Anterior cingulate cortex (tissue), 58 donors: ENCODE results near the gene MAP7D3.

ENCODE experiments used
- DNase-seq, 58 donors: peaks; one replicate each; lab custom pipeline; 2025; lab: John Stamatoyannopoulos, UW

The MAP7D3 gene

DNA sequence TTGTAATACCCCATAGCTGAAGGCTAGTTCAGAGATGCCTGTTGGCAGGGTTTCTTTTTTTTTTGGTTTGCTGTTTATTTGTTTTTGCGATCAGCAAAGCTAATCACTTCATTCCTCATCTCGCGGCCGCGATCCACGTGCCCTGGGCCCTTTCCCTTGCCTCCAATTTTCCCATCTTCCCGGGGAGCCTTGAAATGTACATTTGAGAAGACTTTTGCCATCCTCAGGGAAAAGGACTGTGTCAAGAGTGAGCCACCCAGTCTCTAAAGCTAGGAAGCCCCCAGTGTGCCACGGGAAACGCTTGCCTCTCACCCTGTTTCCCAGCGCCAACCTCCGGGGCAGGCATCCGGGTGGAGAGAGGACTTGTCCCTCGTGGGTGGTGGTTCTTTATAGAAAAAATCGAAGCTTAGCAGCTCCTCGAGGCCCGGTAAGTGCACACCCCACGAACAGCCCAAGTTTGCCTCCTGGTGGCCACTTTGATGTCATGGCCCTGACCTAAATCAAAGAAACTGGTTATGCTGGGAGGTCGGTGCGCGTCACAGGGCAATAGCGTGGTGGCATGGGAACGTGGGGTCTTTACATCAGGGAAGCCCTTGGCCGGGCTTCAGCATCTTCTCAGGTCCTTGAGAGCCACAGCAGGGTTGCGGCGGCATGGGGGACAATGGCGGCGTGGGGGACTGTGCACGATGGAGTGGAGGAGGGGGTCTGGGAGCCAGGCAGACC, 42.0 kb downstream of the MAP7D3 start:
- peak in 16 of 58 donors; percentile 1 to 18 (median 5) for DNase-seq

DNA sequence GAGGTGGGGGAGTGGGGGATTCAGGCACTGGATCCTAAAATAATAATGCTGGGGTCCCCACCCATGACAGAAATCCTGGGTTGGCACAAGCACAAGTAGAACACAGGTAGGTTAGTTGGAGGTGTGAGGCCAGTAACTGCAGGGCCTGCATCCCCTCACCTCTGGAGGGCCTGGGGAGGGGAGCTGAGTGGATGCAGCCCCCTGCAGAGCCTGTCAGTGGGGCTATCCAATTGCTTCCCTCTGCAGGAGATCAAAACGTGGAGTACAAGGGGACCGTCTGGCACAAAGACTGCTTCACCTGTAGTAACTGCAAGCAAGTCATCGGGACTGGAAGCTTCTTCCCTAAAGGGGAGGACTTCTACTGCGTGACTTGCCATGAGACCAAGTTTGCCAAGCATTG, 43.7 kb downstream of the MAP7D3 start:
- DNase-seq, result no peak

DNA sequence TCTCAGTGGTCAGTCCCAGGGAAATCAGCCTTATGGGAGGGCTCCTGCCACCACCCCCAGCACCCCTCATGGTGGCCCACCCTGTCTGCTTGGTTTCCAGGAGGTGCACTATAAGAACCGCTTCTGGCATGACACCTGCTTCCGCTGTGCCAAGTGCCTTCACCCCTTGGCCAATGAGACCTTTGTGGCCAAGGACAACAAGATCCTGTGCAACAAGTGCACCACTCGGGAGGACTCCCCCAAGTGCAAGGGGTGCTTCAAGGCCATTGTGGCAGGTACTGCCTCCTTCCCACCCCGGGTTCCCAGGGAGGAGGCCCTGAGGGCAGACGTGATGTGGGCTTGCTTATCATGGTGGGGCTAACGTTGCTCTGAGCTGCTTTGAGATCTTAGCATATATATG, 44.3 kb downstream of the MAP7D3 start:
- DNase-seq, result no peak

DNA sequence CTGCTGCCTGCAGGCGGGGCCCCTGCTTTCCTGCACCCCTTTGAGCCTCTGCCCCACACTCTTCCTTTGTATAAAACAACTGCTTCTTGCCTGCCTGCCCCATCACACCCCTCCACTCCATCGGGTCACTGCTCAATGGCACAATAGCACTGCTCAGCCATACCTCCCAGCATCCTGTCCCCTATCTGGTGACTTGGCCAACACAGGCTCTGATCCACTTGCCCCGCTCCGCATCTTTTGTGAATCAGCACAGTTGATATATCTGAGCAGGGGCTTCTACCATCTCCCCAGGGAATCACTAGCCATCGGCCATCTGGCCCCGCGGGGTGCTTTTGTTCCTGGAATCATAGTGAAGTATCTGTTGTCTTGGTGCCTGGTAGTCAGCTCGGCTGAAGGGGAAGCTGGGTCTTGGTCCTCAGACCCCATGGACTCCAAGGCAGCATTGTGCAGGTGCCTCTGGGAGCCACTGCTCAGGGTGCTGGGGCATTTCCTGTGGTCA, 45.3 kb downstream of the MAP7D3 start:
- DNase-seq, result no peak

DNA sequence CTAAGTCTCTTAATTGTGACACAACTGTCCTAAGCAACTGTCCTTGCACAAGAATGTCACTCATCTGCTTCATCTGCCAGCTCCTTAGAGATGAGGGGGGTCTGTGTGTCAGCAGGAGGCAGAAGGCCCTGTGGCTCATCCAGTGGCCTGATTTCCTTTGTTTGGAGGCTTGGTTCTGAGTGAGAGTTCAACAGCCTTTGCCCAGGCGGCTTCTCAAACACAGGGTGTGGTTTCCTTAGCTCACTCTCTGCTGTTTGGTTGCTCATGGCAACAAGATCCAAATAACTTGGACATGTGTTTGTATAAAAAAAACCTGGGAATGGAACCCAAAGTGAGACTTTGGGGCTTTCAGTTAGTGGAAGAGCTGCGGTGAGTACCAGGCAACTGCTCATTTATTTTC, 46.6 kb downstream of the MAP7D3 start:
- DNase-seq, result peak in 4 of 58 donors; percentile 1 to 16 (median 9)

DNA sequence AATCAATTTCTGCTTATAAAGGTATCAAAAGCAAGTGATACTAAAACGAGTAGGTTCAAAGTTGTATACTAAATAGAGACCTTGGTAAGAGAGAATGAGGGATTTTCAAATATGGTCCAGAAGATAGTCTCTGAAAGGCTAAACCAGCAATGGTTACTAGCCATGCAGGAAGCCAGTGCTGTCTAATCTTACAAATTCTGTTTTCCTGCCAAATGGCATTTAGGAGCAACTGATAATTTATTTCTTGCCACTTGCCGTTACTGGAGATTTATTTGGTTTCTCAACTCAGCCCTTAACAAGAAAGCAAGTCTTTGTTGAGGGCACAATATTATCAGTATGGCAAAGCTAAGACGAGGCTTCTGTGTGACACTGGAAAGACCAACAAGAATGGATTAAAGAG, 47.2 kb downstream of the MAP7D3 start:
- no peak for DNase-seq

DNA sequence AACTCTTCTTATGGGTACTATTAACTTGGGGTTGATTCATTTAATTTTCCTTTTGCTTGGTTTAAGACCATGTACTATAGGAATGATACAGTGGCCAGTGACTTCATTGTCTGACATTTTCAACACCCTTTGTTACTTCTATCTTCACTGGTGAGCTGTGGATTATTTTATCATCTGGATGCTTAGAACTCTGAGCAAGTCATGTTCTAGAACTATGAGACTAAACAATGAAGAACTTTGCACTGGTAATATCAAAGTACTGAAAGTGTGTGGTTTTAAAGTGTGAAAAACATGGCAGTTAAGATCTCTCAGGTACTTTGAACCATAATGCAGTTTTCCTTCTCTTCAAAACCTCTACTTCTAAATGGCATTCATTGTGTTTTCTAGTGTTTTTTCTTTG, 47.8 kb downstream of the MAP7D3 start:
- DNase-seq, result no peak

DNA sequence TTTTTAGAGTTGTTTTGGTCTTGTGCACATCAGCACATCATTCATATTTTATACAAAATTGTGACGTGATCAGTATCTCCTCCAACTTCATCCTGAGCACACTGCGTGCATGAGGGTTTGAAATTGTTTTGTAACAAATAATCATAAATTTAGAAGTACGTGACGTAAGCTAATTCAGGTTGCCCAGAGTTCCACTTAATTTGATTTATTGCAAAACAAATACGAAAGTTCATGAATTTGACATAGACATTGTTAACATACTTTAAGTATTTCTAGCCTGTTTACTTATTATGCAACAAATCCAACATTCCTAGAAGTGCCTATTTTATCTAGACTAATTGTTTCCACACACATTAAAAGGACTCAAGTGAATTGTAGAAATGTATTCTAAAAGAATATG, 48.3 kb downstream of the MAP7D3 start:
- DNase-seq, result no peak

DNA sequence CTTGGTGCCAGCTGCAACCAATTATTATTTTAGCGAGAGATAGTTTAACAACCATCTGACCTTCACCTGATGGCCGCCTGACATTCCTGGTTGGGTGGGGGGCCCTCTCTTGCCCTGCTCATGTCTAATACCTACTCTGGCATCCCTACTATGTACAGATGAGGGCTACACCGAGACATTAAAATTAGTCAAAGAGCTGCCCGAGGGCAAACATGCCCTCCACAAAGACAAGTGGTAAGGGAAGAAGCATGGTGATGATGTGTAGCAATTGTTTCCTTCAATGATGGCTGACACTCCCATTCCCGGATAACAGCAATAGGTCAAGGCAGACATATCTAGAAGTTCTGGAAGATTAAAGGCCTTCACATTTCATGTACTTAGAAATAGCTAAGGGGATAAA, 49.6 kb downstream of the MAP7D3 start:
- DNase-seq, result no peak

DNA sequence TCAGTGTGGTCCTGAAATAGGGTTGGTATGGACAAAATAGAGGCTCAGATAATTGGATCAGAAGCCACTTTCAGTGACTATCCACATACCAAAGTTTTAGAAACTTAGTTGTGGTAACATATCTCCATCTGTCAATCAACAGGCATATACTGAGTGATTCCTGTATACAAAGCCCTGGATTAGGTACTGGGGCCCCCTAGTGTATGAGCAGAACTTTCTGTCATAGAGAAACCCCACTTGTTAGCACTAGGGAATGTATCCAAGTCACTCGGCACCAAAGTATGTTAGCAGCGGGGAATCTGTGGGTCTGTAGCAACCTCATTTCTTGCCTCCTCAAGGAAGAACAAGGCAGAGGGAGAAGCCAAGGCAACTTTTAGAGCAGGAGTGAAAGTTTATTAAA, 50.7 kb downstream of the MAP7D3 start:
- no peak for DNase-seq

DNA sequence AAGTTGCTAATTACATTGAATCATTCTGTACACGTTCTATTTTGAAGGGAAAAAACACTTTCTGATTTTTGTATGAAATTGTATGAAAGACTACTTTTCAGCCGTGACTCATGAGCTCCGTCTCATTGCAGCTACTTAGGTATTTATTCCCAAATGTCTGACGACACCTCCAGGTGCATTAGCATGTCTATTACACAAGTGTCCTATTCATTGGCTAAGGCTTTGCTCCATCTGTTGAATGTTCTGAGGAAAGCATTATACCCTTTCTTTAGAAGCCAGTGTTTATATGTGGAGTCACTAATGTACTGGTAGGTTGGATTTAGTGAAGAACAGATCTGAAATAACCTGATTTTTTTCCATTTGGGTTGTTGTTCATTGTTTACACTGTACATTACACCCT, 51.8 kb downstream of the MAP7D3 start:
- no peak for DNase-seq

DNA sequence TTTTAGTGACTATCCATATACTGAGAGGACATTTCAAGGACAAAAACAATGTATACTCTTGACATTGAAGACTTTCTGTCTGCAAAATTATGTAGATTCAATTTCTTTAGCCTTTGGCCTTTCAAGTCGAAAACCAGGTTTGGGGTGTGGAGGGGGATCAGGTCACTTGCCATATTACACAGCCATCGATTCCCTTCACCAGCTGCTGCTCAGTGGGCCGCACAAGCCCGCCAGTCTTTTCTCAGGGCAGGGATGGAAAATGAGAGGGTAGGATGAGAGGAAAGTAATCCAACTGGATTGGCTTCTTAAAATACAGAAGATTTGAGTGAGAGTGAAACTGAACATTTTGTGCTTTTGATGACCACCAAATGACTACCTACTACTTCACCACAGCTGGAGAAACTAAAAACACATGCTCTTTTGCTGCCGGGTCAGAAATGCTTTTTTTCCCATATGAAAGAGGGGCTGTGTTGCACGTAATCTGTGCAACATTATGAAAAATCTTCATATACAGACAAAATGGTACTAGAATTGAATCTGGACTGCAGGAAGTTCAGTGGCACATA, 52.4 kb downstream of the MAP7D3 start:
- DNase-seq, result no peak

DNA sequence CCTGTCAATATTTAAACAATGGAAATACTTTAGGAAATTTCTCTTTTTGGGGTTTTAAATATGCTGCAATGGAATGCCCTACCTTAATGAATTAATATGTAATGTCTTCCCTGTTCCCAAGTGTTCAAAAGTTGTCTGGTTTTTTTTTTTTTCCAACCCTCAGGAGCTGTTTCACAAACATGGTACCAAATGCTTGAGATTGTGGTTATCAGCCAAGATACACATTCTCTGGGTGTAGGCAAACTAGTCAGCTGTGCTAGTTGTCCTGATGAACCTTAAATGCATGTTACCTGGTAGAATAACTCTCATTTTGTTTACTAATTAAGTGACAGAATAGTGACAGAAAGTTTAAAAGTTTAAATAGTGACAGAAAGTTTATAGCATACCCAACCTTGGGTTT, 53.2 kb downstream of the MAP7D3 start:
- no peak for DNase-seq

DNA sequence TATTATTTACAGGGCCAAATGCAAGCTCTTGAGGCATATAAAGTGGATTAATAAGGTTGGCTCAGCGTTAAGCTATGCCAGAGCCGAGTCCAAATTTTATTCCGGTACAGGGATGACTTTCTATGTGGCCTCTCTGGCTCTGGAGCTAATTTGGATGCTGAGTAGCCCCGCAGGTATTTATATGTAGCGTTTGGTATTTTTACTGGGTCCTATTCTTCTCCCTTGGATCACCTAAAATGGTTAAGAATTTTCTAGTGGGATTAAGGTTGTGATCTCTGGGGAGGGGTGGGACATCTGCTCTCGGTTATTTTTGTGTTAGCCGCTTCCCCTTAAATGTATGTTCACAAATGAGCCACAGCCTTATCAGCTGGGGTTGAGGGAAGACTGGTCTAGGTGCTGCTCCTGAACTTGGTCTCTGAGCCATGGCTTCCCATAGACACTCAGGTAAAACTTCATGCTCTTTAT, 54.5 kb downstream of the MAP7D3 start:
- DNase-seq, result no peak

DNA sequence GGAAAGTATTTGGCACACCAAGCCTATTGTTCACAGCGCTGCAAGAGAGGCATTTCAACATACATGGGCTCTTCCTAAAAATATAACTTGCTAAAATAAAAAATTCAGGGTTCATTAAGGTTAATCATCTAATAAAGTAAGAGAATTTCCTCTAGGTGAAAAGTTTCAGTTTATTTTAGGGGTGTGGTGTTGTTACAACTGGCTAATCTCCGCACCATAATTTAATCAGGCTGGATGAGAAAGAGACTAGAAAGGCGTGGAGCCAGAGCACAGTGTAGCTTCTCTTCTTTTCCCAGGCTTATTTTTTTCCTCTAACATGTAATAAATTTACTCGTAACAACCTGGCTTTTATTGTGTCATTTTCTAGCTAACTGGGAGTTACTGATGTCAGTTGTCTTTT, 56.0 kb downstream of the MAP7D3 start:
- DNase-seq, result no peak

DNA sequence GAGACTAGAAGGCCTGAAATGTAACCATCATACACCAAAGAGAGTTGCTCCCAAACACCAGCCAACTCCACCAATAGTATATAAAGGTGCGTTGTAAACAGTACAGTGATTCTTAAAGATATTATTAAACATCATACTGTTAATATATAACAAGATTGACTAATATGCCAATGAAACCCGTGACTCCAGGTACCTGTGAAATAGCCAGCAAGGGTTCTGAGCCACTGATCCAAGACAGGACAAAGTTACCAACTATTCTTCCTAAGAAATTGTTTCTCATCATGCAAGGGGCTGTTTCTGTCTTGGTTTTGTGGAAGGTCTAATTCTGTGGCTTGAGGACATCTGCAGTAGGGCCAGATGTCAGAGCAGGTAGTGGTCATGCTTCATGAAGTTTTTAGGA, 56.7 kb downstream of the MAP7D3 start:
- DNase-seq, result no peak

DNA sequence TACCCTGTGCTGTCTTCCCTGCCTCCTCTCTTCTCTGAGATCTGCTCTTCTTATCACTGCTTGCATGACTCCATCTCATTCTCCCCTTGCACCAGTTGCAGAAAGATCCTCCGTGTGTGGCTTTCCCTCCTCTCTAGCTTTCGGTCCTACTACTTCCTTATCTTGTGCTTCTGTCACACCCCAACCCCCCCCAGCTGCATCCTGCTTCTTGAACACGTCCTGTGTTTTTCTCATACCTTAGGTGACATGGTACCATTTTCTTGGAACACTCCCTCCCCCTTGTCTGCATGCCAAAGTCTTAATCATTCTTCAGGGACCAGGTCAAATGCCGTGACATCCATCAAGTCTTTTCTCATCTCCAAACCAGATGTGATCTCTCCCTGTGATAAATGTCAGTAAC, 57.4 kb downstream of the MAP7D3 start:
- DNase-seq, result no peak

DNA sequence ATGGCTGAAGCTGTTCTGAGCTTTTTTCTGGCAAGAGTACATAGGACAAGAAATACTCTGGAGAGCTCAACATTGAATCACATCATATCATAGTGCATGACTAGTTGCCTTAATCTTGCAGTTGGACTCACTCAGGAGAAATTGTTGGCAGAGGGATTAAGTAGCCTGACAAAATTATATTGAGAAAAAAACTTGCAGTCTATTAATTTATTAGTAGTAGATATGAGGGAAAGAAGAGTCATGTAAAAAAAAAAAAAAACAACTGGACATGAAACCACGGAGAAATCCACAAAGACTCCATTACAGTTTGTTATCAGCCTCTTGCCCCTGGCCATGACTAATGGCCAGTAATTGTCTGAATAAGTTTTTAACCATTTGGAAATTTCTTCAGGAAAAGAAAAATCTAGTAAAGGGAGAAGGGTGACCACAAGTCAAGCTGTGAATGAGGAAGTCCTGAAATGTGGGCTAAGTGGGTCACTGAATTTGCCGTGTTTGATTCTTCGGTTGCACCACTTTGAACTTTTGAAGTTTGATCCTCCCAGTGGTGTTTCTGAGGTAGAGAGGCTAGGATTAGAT, 58.3 kb downstream of the MAP7D3 start:
- no peak for DNase-seq

DNA sequence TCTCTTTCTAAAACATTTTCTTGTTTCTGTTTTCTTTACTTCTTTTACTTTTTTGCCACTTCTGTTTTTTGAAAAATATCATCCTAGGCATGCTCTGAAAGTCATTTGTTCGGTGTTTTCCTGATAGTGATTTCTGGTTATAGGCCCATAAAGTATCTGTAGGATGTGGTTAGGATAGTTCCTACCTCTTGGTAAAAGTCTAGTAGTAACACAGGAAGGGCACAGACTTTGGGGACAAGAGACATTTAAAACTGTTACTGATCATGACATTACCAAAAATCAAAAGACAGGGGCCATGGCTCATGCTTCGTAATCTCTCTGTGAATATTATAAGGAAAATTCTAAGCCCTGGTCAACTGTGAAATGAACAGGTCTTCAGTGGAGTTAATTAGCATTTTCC, 59.1 kb downstream of the MAP7D3 start:
- DNase-seq, result no peak

DNA sequence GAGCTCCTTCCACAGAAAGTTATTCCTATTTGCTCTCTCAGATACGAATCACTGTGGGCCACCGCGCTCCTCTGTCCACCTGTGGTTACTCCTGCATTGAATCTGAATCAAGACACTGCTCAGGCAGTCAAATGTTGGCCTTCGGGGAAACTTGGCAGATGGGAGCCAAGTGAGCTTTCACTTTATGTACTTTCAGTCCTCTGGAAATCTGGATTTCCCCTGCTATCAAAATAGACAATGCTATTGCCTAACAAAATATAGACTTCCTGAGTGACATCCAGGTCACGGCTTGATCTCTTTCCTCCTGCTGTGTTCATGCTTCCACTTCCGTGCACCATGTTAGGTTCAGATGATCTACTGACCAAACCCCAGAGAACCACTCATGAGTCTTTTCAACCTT, 60.0 kb downstream of the MAP7D3 start:
- DNase-seq, result no peak

DNA sequence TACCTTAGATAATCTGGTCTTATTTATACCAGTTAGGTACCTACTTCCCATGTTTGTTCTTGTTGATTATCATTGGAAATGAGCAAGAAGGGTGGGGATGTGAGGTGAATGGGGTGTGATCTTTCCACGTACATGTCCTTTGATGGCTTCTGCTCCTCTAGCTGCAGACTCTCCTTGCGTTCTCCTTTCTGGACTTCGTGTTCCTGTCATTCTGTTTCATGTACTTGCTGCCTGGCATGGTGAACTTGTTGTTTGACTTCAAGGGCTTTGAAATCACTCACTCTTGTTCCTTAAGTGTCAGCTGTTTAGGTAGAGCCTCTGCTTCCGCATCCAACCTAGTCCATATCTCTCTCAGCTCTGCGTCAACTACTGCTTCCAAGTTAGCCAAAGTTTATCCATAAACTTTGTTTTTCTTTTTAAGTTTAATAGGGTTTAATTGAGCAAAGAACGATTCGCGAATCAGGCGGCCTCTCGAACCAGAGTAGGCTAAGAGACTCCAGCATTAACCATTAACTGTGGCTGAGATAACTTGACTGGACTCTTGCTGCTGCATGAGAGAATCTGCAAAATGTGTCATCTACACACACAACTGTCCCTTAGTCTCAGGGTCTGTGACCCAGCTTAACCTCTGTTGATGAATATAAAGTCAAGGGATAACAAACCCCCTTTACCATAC, 61.0 kb downstream of the MAP7D3 start:
- DNase-seq, result no peak
